HS-27A (cell line): ENCODE results near the gene MOV10.

Experiments
- DNase-seq: peaks from one replicate; pipeline ENCODE4 v3.0.0-alpha.2; 2012; ENCODE audit warnings: low read depth, missing footprints

Gene MOV10

DNA sequence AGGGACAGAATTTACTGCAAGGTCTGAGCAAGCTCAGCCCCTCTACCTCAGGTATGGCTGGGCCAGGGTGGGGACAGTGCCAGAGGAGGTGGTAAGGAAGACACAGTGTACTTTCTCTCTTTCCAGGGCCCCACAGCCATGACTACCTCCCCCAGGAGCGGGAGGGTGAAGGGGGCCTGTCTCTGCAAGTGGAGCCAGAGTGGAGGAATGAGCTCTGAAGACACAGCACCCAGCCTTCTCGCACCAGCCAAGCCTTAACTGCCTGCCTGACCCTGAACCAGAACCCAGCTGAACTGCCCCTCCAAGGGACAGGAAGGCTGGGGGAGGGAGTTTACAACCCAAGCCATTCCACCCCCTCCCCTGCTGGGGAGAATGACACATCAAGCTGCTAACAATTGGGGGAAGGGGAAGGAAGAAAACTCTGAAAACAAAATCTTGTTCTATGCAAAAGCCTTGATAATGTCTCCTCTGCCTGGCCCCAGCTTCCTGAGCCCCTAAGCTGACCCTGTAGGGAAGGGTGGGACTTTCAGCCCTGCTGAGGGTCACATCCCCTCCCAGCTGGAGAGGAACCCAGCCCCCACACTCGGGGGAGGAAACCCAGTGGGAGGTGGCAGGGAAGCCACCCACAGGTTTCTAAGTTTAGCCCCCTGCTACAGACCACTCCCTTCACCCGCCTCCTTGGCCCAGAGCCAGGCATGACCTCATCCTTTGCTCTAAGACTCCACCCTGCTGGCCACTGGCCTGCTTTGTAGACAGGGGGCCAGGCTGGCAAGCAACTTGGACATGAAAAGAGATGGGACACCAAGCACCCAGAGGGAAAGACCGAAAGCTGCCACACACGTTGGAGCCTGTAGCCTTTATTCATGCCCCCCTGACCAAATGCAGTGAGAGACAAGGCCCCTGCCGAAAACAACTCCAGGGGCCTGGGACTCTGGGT is 26.1 kb downstream of the MOV10 start:
- DNase-seq: peak; percentile 96

DNA sequence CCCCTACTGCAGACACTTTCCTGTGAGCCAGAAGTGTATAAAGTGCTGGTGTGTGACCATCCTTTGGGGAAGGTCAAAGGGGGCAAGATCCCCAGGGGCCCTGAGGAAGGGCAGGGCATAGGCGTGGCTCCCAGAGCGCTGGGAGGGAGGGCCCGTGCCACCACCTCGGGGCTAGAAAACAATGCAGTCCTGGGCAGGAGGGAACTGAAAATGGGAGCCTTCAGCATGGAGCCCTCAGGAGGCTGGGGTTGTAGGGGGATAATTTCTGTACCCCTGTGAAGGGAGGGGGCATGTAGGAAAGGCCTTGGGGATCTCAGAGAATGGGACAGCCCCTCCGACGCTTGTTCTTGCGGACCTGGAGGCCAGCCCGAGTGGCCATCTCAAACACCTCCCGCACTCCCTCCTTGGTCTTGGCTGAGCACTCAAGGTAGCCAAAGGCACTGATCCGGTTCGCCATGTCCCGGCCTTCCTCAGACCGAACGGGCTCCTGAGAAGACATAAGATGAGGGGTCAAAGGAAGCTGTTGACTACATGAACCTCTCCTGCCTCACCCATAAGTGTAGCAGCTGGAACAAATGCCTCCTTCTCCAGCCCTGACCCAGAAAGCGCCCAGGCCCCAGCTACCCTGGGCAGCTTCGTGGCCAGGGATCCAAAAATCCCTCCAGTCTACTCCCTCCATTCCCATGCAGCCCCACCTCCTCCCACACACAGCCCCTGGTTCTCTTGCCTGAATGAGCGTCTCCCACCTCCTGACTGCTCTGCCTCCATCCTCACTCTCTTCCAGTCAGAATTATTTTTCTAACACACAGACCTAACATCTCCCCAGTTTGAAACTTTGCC is 27.0 kb downstream of the MOV10 start:
- DNase-seq: no peak

DNA sequence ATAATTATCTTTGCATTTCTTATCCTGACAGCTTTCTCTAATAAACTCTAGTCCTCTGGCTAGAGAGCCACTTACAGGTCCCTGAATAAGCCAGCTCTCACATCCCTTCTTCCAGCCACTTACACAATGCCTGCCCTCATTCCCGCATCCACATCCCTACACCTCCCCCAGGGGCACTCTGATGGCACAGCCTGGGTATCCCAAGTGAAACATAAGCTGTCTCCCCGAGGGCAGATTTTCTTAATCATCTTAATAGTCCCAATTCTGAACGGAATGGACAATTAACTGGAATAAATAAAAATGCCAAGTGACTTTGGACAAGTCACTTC is 27.6 kb downstream of the MOV10 start:
- no peak for DNase-seq

DNA sequence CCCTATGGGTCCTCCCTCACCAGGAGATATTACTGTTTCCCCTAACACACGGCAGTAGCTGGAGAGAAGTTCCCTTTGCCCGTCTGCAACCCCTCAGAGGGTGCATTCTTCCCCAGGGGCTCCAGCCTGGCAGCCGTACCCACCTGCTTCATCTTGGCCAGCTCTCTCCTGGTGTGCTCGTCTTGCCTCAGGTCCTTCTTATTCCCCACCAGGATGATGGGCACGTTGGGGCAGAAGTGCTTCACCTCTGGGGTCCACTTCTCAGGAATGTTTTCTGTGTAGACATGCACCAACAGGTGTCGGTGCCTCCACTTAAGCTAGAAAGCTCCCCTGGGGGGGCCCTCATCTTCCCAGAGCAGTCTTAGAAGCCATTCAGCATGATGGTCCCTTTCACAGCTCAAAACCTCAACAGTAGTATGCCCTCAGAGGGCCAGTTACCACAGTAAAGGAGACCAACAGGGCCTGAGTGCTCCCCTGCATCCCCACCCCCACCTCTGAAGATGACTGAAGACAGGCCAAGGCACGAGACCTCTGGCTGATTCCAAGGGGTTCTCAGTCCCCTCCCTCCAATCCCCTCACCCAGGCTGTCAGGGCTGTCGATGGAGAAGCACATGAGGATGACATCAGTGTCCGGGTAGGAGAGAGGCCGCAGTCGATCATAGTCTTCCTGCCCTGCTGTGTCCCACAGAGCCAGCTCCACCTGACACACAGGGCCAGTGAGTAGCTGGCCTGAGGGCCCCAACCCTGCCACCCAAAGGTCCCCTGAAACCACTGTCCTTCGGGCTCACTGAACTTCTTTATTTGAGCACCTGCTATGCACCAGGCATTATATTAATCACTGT is 28.2 kb downstream of the MOV10 start:
- DNase-seq: no peak

DNA sequence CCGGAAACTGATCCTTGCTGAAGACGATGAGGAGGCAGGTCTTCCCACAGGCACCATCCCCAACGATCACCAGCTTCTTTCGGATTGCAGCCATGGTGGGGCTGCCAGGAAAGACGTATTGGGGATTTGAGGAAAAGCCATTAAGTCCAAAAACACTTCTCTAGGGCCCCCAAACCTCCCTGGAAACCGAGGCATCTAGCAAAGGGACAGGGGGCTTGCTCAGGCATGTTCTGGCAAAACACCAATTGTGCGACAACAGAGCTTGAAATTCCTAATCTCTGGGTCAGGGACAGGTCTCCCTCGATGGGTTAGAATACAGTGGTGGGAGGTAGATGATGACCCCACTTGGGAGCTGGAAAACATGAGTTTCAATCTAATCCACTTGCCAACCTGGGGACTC is 29.2 kb downstream of the MOV10 start:
- no peak for DNase-seq

DNA sequence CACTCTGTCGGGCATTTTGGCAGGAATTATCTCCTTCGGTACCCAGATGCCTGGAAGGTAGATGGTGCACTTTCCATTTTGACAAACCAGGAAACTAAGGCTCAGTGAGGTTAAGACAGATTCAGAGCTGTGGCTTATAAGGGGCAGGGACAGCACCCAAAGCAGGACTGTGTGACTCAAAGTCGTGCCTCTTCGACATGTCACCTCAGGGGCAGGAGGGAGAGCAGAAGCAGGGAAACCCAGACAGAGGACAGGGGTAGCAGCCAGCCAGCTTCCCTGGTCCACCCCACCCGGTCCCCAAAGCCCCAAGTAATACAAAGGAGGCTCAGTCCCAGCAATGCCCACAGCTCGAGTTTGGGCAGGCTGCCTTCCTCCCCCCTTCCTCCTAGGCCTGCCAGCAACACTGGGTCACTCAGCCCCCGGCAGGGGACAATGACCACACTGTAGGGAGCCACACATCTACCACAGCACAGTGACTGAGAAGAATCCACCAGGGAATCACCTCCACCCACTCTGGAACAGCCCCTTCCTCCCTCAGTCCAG is 30.0 kb downstream of the MOV10 start:
- no peak for DNase-seq

DNA sequence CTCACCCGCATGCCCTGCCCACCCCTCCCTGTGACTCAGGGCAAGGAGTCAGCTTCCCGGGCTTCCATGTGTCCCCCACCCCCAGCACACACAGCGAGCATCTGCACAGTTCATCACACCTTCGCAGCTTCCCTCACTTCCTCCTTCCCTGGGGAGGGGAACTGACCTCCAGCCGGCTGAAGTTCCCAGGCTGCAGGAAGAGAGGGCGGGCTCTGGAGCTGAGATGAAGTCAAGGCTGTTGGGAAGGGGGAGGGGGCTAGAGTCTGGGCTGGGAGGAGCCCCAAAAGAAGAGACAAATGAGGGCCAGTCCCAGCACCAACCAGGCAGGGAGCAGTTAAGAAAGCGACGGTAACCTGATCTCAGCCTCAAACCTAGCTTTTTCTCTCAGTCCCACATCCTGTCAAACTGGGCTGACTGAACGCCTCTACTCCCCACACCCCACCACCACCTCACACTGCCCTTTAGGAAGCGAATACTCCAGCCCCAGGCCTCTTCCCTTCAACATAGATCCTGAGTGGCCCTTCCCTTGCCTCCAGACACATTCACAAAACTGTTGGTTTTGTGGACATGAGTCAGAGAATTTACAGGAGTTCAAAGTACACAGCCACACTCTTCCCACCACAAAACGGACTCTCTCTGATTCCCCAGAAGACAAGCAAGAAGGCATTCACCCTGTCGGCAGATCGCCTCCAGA is 30.6 kb downstream of the MOV10 start:
- peak; percentile 89 for DNase-seq

DNA sequence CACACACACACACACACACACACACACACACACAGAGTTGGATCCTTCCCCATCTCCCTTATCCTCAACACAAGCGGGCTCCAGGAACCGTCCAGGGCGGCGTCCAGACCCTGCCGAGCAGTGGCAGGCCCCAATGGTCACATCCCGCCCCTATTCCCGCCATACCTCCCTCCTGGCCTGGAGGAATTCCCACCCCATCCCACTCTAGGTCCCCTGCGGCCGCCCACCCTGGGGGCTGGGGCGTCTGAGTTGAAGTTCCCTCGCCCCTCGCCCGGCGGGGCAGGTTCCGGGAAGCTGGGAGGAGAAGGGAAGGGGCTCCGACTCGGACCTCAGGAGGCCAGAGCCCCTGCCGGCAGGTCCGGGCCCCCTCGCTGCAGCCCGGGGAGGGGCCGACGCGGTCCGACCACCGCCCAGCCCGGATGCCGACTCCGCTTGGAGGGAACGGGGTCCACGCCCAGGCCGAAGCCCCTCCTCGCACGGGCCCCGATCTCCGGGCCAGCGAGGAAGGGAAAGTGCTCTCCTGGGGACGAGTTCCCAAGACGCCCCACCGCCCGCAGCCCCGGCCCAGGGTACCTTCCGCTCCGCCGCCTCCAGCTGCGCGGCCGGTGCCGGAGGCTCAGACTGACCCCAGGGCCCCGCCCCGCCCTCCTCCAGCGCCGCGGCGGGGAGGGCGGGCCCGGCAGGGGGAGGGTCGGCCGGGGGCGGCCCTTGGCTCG is 32.2 kb downstream of the MOV10 start, which contains the start of gene RHOC:
RHOC (minus strand) TSS at position 623 of the 716 bp plus-strand sequence. CDS start 3,328 bp downstream, outside the sequence.
- no peak for DNase-seq

DNA sequence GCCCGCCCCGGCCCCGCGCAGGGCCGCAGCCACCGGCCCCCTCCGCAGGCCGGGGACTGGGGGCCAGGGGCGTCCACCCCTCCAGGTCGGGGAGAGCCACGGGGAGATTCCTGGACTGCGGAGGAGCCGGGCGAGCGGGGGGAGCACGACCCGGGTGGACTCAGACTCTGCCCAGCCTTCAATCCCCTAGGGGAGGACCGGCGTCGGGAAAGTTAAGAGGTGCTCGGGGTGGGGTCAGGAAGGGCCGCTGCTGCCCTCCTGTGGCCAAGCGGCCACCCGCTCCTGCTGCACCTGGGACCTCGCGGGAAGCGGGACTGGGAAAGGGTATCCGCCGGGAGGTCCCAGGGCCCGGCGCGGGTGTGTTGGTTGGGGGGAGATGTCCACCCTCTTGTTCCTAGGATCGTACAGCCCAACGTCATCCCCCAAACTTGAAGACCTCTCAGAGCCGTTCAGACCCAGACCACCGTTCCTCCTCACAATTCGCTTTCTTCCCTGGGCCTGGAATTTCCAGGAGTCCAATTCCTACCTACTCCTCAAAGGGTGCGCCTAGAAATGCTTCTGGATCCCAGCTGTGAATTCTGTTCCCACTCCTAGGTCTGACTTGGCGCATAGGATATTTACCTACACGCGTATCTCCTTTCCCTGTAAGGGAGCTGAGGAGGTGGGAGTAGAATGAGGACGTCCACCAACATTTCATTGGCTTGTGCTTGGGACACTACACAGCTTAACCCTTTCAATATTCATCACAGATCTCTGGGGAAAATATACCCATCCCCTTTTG is 33.0 kb downstream of the MOV10 start:
- peak; percentile 79 for DNase-seq

DNA sequence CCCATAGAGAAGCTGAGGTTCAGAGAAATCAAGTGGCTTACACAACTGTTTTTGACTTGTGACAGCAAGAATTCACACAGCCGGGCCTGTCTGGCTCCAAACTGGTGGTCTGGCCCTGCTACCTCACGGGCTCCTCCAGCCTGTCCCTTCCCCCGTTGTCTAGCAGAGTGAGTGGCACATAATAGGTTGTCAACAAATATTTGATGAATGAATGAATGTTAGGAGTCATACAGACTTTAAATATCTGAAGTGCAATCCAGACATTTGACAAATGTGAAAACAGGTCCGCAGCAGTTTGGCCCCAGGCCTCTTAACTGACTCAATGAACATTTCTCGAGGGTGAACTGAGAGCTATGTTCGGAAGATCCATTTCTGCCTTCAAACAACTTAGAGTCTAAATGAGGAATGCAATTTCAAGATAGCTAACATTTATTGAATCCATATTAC is 33.6 kb downstream of the MOV10 start:
- DNase-seq: no peak

DNA sequence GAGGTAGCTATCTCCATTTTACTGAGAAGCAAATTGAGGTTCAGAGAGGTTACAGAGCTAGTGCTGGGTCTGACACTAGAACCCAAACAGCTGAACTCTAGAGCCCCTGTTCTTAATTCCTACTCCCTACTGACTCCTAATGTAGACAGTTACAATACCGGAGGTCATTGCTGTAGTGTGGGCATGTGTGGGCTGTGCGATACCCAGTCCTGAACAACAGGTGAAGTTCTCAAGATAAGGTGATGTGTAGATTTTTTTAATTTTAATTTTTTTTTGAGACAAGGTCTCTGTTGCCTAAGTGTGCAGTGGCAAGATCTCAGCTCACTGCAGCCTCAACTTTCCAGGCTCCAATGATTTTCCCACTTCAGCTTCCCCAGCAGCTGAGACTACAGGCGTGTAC is 34.0 kb downstream of the MOV10 start:
- no peak for DNase-seq

DNA sequence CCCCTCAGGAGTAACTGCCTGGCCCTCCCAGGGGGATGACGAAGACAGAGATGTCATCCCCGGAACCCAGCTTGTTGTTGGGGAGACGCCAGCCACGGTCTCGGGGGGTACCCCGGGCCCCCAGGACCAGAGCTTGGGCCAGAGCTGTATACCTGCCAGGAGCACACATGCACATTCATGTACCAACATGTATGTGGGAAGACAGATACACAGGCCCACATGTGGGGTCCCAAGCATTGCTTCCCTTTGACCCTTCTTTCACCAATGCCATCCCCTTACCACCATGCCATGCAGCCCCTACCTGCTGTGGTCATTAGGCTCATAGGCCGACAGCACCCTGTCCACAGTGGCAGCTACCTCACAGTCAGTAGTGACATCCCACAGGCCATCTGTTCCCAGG is 35.7 kb downstream of the MOV10 start:
- no peak for DNase-seq

DNA sequence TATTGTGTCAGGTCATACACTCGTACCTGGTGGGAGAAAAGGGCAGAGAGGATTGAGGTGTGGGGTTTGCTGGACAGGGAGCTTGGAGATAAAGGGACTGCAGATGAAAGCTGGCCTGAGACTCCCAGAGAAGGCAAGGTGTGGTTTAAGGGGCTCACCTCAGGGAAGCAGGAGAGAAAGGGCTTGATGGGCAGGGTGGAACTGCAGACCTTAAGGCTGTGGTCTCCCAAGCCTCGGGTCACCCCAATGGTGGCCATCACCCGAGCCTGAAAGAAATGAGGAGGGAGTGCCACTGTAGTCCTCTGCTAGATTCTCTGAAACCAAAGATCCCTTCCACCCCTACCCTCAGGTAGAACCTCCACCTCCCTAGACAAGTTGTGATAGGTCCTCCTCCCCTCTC is 36.1 kb downstream of the MOV10 start:
- DNase-seq: no peak

DNA sequence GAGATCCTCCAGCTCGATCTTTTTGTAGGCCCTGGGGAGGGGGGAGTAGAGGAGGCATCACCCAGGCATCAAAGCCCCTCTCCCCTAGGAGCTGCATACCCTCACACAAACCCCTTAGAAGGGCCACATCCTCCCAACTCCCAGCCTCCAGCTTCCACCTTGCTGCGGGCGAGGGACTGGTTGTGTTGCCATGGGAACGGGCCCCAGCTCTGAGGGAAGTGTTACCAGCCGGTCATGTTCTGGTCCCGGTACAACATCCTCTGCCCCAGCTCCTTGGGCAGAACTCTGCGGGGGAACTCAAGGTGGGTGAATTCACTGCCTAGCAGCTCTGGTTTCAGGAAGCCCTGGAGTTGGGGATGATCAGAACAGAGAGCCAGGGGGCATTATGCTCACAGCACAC is 36.6 kb downstream of the MOV10 start:
- no peak for DNase-seq

DNA sequence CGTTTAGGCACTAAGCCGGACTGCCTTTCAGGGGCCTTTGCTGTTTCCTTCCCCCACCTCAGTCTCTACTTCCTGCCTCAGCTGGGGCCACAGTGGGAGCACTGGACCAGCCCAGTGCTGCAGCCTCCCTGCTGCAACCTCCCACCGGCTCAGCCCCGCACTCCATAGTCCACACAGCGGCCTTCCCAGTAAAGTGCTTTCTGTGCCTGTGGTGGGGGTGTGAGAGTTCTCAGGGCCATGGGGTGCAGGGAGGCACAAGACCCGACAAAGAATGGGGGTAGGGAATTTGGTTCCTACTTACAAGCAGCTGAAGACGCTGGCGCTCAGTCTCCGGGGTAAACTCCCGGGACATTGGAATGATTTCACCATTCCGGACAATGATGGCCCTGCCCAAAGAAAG is 37.2 kb downstream of the MOV10 start:
- no peak for DNase-seq

DNA sequence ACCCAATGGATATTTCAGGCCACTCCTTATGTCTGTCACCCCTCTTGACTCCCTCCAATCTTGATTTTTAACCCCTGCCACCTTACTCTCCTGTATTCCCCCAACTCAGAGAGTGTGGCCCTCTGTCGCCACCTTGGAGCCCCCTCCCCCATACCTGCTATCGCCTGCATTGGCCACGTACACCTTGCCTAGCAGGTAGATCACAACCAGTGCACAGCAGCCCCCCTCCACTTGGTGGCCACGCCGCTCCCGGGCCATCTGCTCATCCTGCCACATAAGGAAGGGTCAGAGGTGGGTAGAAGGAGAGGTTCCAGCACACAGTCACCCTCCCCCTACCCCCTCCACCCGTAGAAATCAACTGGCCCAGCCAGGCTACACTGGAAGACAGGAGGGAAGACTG is 37.7 kb downstream of the MOV10 start:
- no peak for DNase-seq

DNA sequence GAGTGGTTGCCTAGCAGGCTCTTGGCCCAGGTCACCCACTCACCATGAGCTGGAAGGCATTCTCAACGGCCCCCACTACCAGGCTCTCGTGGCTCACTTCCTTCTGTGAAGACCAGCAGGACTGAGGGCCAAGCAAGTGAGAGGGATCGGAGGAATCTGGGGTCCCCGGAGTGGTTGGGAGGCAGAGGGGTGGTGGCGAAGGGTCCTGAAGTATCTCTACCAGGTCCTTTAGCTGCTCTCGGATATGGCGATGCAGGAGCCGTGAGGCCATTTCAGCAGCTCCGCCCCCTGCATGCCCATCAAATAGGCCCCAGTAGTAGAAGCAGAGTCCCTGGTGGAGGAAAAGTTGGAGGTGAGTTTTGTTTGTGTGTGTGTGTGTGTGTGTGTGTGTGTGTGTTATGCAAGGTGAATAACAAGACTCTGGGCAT is 38.3 kb downstream of the MOV10 start:
- no peak for DNase-seq

DNA sequence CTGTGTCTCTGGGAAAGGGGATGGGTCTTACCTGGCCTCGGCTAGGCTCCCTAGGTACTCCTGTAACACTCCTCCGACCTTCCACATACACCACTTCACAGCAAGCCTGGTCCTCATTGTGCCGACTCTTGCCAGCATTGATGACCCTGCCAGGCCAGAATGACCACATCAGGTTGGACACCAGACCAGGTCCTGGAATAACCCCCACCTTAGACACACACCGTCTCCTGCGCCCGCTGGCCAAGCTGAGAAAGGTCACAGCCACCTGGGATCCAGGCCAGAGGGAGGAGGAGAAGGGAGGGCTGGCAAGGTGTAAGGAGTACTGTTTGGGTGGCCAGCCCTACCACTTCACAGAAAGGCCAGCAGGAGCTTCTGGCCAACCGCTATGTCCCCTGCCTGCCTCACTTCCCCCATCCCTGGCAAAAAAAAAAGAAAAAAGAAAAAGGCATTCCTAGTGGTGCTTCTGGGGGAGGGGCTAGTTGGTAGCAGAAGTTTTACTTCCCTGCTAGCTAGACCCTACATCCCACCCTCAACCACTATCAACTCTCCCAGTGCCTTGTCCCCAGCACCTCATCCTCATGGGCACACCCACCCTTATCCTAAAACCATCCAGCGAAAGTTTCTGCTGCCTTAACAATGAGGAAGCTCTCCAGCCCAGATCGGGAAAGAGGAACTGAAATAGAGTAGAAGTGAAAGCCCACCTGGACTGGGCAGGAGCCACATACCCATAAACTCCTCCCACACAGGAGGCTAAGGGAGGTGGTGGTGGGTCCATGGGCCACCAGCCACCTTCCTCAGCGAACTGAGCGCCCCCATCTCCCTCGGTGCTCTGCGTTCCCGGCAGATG is 39.2 kb downstream of the MOV10 start:
- DNase-seq: no peak
